HEK293 (cell line): ENCODE results near the gene WNT16.

Experiments
- CTCF ChIA-PET: fragments of 350-600 bp; formaldehyde crosslinking; extraction: SDS; loops from one replicate; lab custom pipeline; 2021; ENCODE audit warnings: antibody characterized with exemption; lab: Yijun Ruan, JAX
- POLR2A ChIA-PET: fragments of 300-600 bp; formaldehyde crosslinking; extraction: SDS; loops from one replicate; lab custom pipeline; 2020; ENCODE audit warnings: antibody characterized with exemption, inconsistent platforms; lab: Yijun Ruan, JAX
- H3K27ac ChIP-seq: fragments of 200-500 bp; sonication (Bioruptor generic); 2 replicates; pipeline ENCODE4 v1.5.1; 2014; ENCODE audit warnings: low read depth, low read length, control low read depth, inconsistent platforms; ENCODE audit errors: extremely low read depth
- H3K36me3 ChIP-seq, 2 experiments: fragments of 200-500 bp in 1 of 2; sonication (Bioruptor generic) in 1 of 2; 1 replicate in 1 of 2; 2 replicates in 1 of 2; pipeline ENCODE4 v1.5.1; 2014 to 2017; ENCODE audit warnings: inconsistent platforms in 2 of 2, low read length in 2 of 2; ENCODE audit not compliant: control insufficient read depth in 2 of 2, insufficient read depth in 1 of 2
- H3K4me1 ChIP-seq: fragments of 200-500 bp; sonication (Bioruptor generic); 2 replicates; pipeline ENCODE4 v1.5.1; 2014; ENCODE audit warnings: mild to moderate bottlenecking, low read length, inconsistent platforms; ENCODE audit not compliant: control insufficient read depth, insufficient read depth
- H3K4me3 ChIP-seq: 2 replicates; pipeline ENCODE4 v1.5.1; 2011; ENCODE audit warnings: low read depth, mild to moderate bottlenecking, control low read depth, low read length, moderate library complexity
- H3K9me3 ChIP-seq: fragments of 200-500 bp; sonication (Bioruptor generic); 2 replicates; pipeline ENCODE4 v1.5.1; 2014; ENCODE audit warnings: low read depth, low read length, inconsistent platforms; ENCODE audit not compliant: control insufficient read depth, insufficient read depth
- BCL11A ChIP-seq: fragments of 450-650 bp; formaldehyde crosslinking; IDR thresholded peaks from 2 replicates; pipeline ENCODE4 v1.5.1; 2016; ENCODE audit warnings: low read depth, missing biosample characterization, missing genetic modification characterization
- CTCF ChIP-seq: fragments of 450-650 bp; formaldehyde crosslinking; IDR thresholded peaks from 2 replicates; pipeline ENCODE4 v1.5.1; 2016; ENCODE audit warnings: missing biosample characterization, missing genetic modification characterization
- ELK4 ChIP-seq: IDR thresholded peaks from 2 replicates; pipeline ENCODE4 v1.6.1; 2011; ENCODE audit warnings: mild to moderate bottlenecking, low read depth, low read length, borderline replicate concordance
- FEZF1 ChIP-seq: fragments of 450-650 bp; formaldehyde crosslinking; IDR thresholded peaks from 2 replicates; pipeline ENCODE4 v1.5.1; 2016; ENCODE audit warnings: missing biosample characterization, missing genetic modification characterization
- HIC1 ChIP-seq: fragments of 450-650 bp; formaldehyde crosslinking; IDR thresholded peaks from 2 replicates; pipeline ENCODE4 v1.5.1; 2016; ENCODE audit warnings: missing biosample characterization, missing genetic modification characterization
- IKZF3 ChIP-seq: fragments of 450-650 bp; IDR thresholded peaks from 2 replicates; pipeline ENCODE4 v1.5.0; 2018; ENCODE audit warnings: missing biosample characterization, mild to moderate bottlenecking, missing genetic modification characterization, moderate library complexity
- KLF10 ChIP-seq: fragments of 450-650 bp; IDR thresholded peaks from 2 replicates; pipeline ENCODE4 v1.5.1; 2018; ENCODE audit warnings: missing biosample characterization, mild to moderate bottlenecking, missing genetic modification characterization
- MEIS1 ChIP-seq: sonication (generic); formaldehyde crosslinking; IDR thresholded peaks from 2 replicates; pipeline ENCODE4 v1.8.1; 2022; ENCODE audit warnings: missing genetic modification reagents, mild to moderate bottlenecking, borderline replicate concordance
- OSR2 ChIP-seq: fragments of 450-650 bp; formaldehyde crosslinking; IDR thresholded peaks from 2 replicates; pipeline ENCODE4 v1.5.1; 2016; ENCODE audit warnings: missing biosample characterization, missing genetic modification characterization
- OVOL3 ChIP-seq: fragments of 450-650 bp; formaldehyde crosslinking; IDR thresholded peaks from 2 replicates; pipeline ENCODE4 v1.5.1; 2016; ENCODE audit warnings: missing biosample characterization, missing genetic modification characterization
- PRDM6 ChIP-seq: fragments of 450-650 bp; formaldehyde crosslinking; IDR thresholded peaks from 2 replicates; pipeline ENCODE4 v1.5.1; 2017; ENCODE audit warnings: missing biosample characterization, missing genetic modification characterization
- REPIN1 ChIP-seq: fragments of 450-650 bp; formaldehyde crosslinking; IDR thresholded peaks from 2 replicates; pipeline ENCODE4 v1.5.1; 2017; ENCODE audit warnings: missing biosample characterization, missing genetic modification characterization, low read depth
- ZBTB17 ChIP-seq: fragments of 450-650 bp; formaldehyde crosslinking; IDR thresholded peaks from 2 replicates; pipeline ENCODE4 v1.5.1; 2016; ENCODE audit warnings: missing biosample characterization, missing genetic modification characterization
- ZFP37 ChIP-seq: fragments of 450-650 bp; formaldehyde crosslinking; IDR thresholded peaks from 2 replicates; pipeline ENCODE4 v1.5.1; 2016; ENCODE audit warnings: missing biosample characterization, missing genetic modification characterization
- ZNF112 ChIP-seq: fragments of 450-650 bp; formaldehyde crosslinking; IDR thresholded peaks from 2 replicates; pipeline ENCODE4 v1.5.0; 2017; ENCODE audit warnings: missing biosample characterization, missing genetic modification characterization
- ZNF311 ChIP-seq: fragments of 450-650 bp; formaldehyde crosslinking; IDR thresholded peaks from 2 replicates; pipeline ENCODE4 v1.5.1; 2017; ENCODE audit warnings: missing biosample characterization, missing genetic modification characterization, borderline replicate concordance
- ZNF426 ChIP-seq: fragments of 450-650 bp; formaldehyde crosslinking; IDR thresholded peaks from 2 replicates; pipeline ENCODE4 v1.5.1; 2017; ENCODE audit warnings: missing biosample characterization, missing genetic modification characterization, mild to moderate bottlenecking, inconsistent platforms, moderate library complexity
- ZNF449 ChIP-seq: fragments of 450-650 bp; formaldehyde crosslinking; IDR thresholded peaks from 2 replicates; pipeline ENCODE4 v1.5.1; 2017; ENCODE audit warnings: missing biosample characterization, mild to moderate bottlenecking, missing genetic modification characterization, moderate library complexity
- ZNF621 ChIP-seq: fragments of 450-650 bp; formaldehyde crosslinking; IDR thresholded peaks from 2 replicates; pipeline ENCODE4 v1.5.1; 2017; ENCODE audit warnings: missing biosample characterization, missing genetic modification characterization
- ZNF624 ChIP-seq: fragments of 450-650 bp; formaldehyde crosslinking; IDR thresholded peaks from 2 replicates; pipeline ENCODE4 v1.5.1; 2017; ENCODE audit warnings: missing biosample characterization, missing genetic modification characterization
- ZNF654 ChIP-seq: fragments of 450-650 bp; formaldehyde crosslinking; IDR thresholded peaks from 2 replicates; pipeline ENCODE4 v1.5.1; 2016; ENCODE audit warnings: low read depth, missing biosample characterization, missing genetic modification characterization
- ZNF660 ChIP-seq: fragments of 450-650 bp; IDR thresholded peaks from 2 replicates; pipeline ENCODE4 v1.5.1; 2018; ENCODE audit warnings: missing biosample characterization, mild to moderate bottlenecking, missing genetic modification characterization
- ZNF664 ChIP-seq: fragments of 450-650 bp; formaldehyde crosslinking; IDR thresholded peaks from 2 replicates; pipeline ENCODE4 v1.5.1; 2016; ENCODE audit warnings: missing biosample characterization, missing genetic modification characterization
- ZNF704 ChIP-seq: fragments of 450-650 bp; formaldehyde crosslinking; IDR thresholded peaks from 2 replicates; pipeline ENCODE4 v1.5.1; 2016; ENCODE audit warnings: missing biosample characterization, missing genetic modification characterization
- ZNF707 ChIP-seq: fragments of 450-650 bp; formaldehyde crosslinking; IDR thresholded peaks from 2 replicates; pipeline ENCODE4 v1.5.1; 2016; ENCODE audit warnings: missing biosample characterization, missing genetic modification characterization
- ZNF830 ChIP-seq: fragments of 450-650 bp; IDR thresholded peaks from 2 replicates; pipeline ENCODE4 v1.5.0; 2018; ENCODE audit warnings: missing biosample characterization, missing genetic modification characterization, low read depth, mild to moderate bottlenecking, moderate library complexity
- ZNF843 ChIP-seq: fragments of 450-650 bp; formaldehyde crosslinking; IDR thresholded peaks from 2 replicates; pipeline ENCODE4 v1.5.1; 2016; ENCODE audit warnings: missing biosample characterization, missing genetic modification characterization
- ZSCAN30 ChIP-seq: fragments of 450-650 bp; IDR thresholded peaks from 2 replicates; pipeline ENCODE4 v1.5.1; 2018; ENCODE audit warnings: missing biosample characterization, mild to moderate bottlenecking, missing genetic modification characterization, moderate library complexity

Gene WNT16

GRCh38 chr7:121336579-121336978 lies 7.8 kb downstream of the WNT16 start (continued):
- TF ChIP-seq PRDM6 (tag by site-specific recombination) (peak; percentile 94), ZNF830 (no peak), ZSCAN30 (tag by site-specific recombination) (no peak), ZNF843 (tag by site-specific recombination) (peak; percentile 66), IKZF3 (tag by site-specific recombination) (peak; percentile 54; the same call in 1 of the 2 replicates), BCL11A (tag by site-specific recombination) (no peak), ZFP37 (no peak), ZNF112 (tag by site-specific recombination) (no peak), ZNF624 (tag by site-specific recombination) (no peak), ZNF707 (no peak), FEZF1 (peak; percentile 50; the same call in 1 of the 2 replicates), ZNF449 (tag by site-specific recombination) (0 out of 2 replicates have a peak, but pooled peaks have one; percentile 50), HIC1 (tag by site-specific recombination) (0 out of 2 replicates have a peak, but pooled peaks have one; percentile 34), ZNF311 (no peak), ZNF664 (peak; percentile 96), KLF10 (tag by site-specific recombination) (0 out of 2 replicates have a peak, but pooled peaks have one; percentile 8), ZBTB17 (tag by site-specific recombination) (0 out of 2 replicates have a peak, but pooled peaks have one; percentile 11), OSR2 (tag by site-specific recombination) (peak; percentile 51; the same call in 1 of the 2 replicates), ZNF621 (tag by site-specific recombination) (no peak)
- TF ChIP-seq, all 188 proteins: peak for 15

GRCh38 chr7:121337398-121337797 lies 8.6 kb downstream of the WNT16 start:
- CTCF ChIA-PET = interaction anchor here (0.7 to 1.1 kb wide), 3 partner anchors 176 to 209 kb away, joined by 4 read pairs; no protein-coding TSS in a partner anchor
- H3K36me3 ChIP-seq = no peaks in the 10 kb centered on the region
- no peaks in the 10 kb centered on the region for H3K9me3 ChIP-seq
- POLR2A ChIA-PET = no interaction called here
- H3K4me1 ChIP-seq = no peaks in the 10 kb centered on the region
- no peak overlapping the region for H3K4me3 ChIP-seq
- no peak overlapping the region for H3K27ac ChIP-seq
- TF ChIP-seq REPIN1 (tag by site-specific recombination) (no peak), ZNF426 (tag by site-specific recombination) (no peak), OVOL3 (tag by site-specific recombination) (no peak), CTCF (tag by site-specific recombination) (peak; percentile 58), ZNF660 (tag by site-specific recombination) (0 out of 2 replicates have a peak, but pooled peaks have one; percentile 28), ZNF704 (no peak), ELK4 (no peak), ZNF664 (no peak), ZNF654 (tag by site-specific recombination) (peak; percentile 90), ZBTB17 (tag by site-specific recombination) (0 out of 2 replicates have a peak, but pooled peaks have one; percentile 24), MEIS1 (CRISPR knock-in tag) (no peak)
